GM23338 (cell line): Measurements from ENCODE around the gene SPOUT1. TPM values are rescaled to one million over a fixed set of nuclear protein-coding genes. Genes with fewer than 3 reads are reported as not detected.

ENCODE experiments used
- ATAC-seq: fragments of 200-7000 bp; cut with Tn5 transposase; 3 replicates; pipeline ENCODE4 v1.9.1; 2020
- DNase-seq: peaks from one replicate; pipeline ENCODE4 v3.0.0-alpha.2; 2015; ENCODE audit warnings: low spot score
- H2AFZ ChIP-seq: fragments of 200-600 bp; sonication (generic); 2 replicates; pipeline ENCODE4 v1.8.0; 2016; ENCODE audit warnings: antibody characterized with exemption, mild to moderate bottlenecking, moderate library complexity
- H3F3A ChIP-seq: fragments of 200-600 bp; sonication (generic); replicated peaks from 2 replicates; pipeline ENCODE4 v1.8.0; 2017; ENCODE audit warnings: antibody characterized with exemption, mixed run types, low read depth
- H3K27ac ChIP-seq: fragments of 200-600 bp; sonication (generic); 2 replicates; pipeline ENCODE4 v1.6.1; 2016; ENCODE audit warnings: low read depth
- H3K27me3 ChIP-seq: fragments of 200-600 bp; sonication (generic); 2 replicates; pipeline ENCODE4 v1.8.0; 2016; ENCODE audit warnings: mild to moderate bottlenecking, mixed run types, moderate library complexity; ENCODE audit not compliant: insufficient read depth
- H3K36me3 ChIP-seq: fragments of 200-600 bp; sonication (generic); 2 replicates; pipeline ENCODE4 v1.8.0; 2016; ENCODE audit warnings: mild to moderate bottlenecking; ENCODE audit not compliant: insufficient read depth
- H3K4me1 ChIP-seq: fragments of 200-600 bp; sonication (generic); 2 replicates; pipeline ENCODE4 v1.8.0; 2016; ENCODE audit warnings: mild to moderate bottlenecking, moderate library complexity; ENCODE audit not compliant: insufficient read depth
- H3K4me2 ChIP-seq: fragments of 200-600 bp; sonication (generic); 2 replicates; pipeline ENCODE4 v1.7.1; 2017; ENCODE audit warnings: mixed run types
- H3K4me3 ChIP-seq: fragments of 200-600 bp; sonication (generic); 2 replicates; pipeline ENCODE4 v1.6.1; 2016; ENCODE audit warnings: mixed run types
- H3K79me2 ChIP-seq: fragments of 200-600 bp; sonication (generic); replicated peaks from 2 replicates; pipeline ENCODE4 v1.8.0; 2017; ENCODE audit warnings: mild to moderate bottlenecking; ENCODE audit not compliant: insufficient read depth
- H3K9me2 ChIP-seq: fragments of 200-600 bp; sonication (generic); 2 replicates; pipeline ENCODE4 v1.8.0; 2017; ENCODE audit not compliant: insufficient read depth
- H4K20me1 ChIP-seq: fragments of 200-600 bp; sonication (generic); replicated peaks from 2 replicates; pipeline ENCODE4 v1.8.0; 2017; ENCODE audit warnings: mild to moderate bottlenecking; ENCODE audit not compliant: insufficient read depth
- H3K27ac Mint-ChIP-seq: 2 replicates; pipeline ENCODE4 v1.8.0; 2020; ENCODE audit warnings: inconsistent platforms, mild to moderate bottlenecking, moderate library complexity, mixed read lengths
- H3K27me3 Mint-ChIP-seq: 3 replicates; pipeline ENCODE4 v1.8.0; 2022; ENCODE audit warnings: low read depth, mild to moderate bottlenecking, moderate library complexity, mixed read lengths, inconsistent platforms; ENCODE audit not compliant: insufficient read depth, poor library complexity
- H3K36me3 Mint-ChIP-seq: 3 replicates; pipeline ENCODE4 v1.8.0; 2021; ENCODE audit warnings: low read depth, mild to moderate bottlenecking, inconsistent platforms, moderate library complexity, mixed read lengths
- H3K4me1 Mint-ChIP-seq: 3 replicates; pipeline ENCODE4 v1.8.0; 2020; ENCODE audit warnings: mild to moderate bottlenecking, inconsistent platforms, mixed read lengths
- H3K4me3 Mint-ChIP-seq: 3 replicates; pipeline ENCODE4 v1.8.0; 2021; ENCODE audit warnings: moderate library complexity, mild to moderate bottlenecking, inconsistent platforms, mixed read lengths
- H3K9me3 Mint-ChIP-seq: 3 replicates; pipeline ENCODE4 v1.8.0; 2020; ENCODE audit warnings: moderate library complexity, mild to moderate bottlenecking, inconsistent platforms, mixed read lengths
- CTCF ChIP-seq, 2 experiments: fragments of 200-600 bp in 1 of 2; sonication (generic) in 1 of 2; conservative IDR thresholded peaks; 2 replicates each; pipeline versions ENCODE4 v1.5.1 to v1.6.1; 2016 to 2017; ENCODE audit warnings: antibody characterized with exemption in 2 of 2, low read depth in 2 of 2, mild to moderate bottlenecking in 2 of 2, moderate library complexity in 1 of 2
- EZH2 ChIP-seq: fragments of 200-600 bp; sonication (generic); IDR thresholded peaks from one replicate; pipeline ENCODE4 v1.8.0; 2017; ENCODE audit warnings: antibody characterized with exemption, mild to moderate bottlenecking, low read depth; ENCODE audit not compliant: unreplicated experiment
- EZH2phosphoT487 ChIP-seq: fragments of 200-600 bp; sonication (generic); IDR thresholded peaks from one replicate; pipeline ENCODE4 v1.8.1; 2018; ENCODE audit warnings: antibody characterized with exemption; ENCODE audit not compliant: unreplicated experiment
- JUNB ChIP-seq: IDR thresholded peaks from one replicate; pipeline ENCODE4 v1.6.1; 2016; ENCODE audit warnings: antibody characterized with exemption; ENCODE audit not compliant: unreplicated experiment
- NANOG ChIP-seq: IDR thresholded peaks from 2 replicates; pipeline ENCODE4 v1.6.1; 2016; ENCODE audit warnings: antibody characterized with exemption, borderline replicate concordance
- POLR2AphosphoS5 ChIP-seq: IDR thresholded peaks from 2 replicates; pipeline ENCODE4 v1.6.1; 2016; ENCODE audit warnings: antibody characterized with exemption, low read depth
- REST ChIP-seq: IDR thresholded peaks from one replicate; pipeline ENCODE4 v1.6.1; 2018; ENCODE audit warnings: antibody characterized with exemption; ENCODE audit not compliant: unreplicated experiment
- STAT1 ChIP-seq: IDR thresholded peaks from one replicate; pipeline ENCODE4 v1.6.1; 2016; ENCODE audit warnings: antibody characterized with exemption; ENCODE audit not compliant: unreplicated experiment
- ZNF114 ChIP-seq: fragments of 250-450 bp; sonication (Bioruptor Pico); IDR thresholded peaks from 2 replicates; pipeline ENCODE4 v1.5.0; 2020; ENCODE audit warnings: mild to moderate bottlenecking, moderate library complexity
- ZNF331 ChIP-seq: fragments of 250-450 bp; sonication (Bioruptor Pico); IDR thresholded peaks from 2 replicates; pipeline ENCODE4 v1.5.0; 2020; ENCODE audit warnings: low read depth, mild to moderate bottlenecking, moderate library complexity
- polyA plus RNA-seq: library from polyadenylated mRNA; unstranded; fragments of >200 nt; fragmentation: Nextera tagmentation; extraction: Ambion mirVana; gene quantifications from 2 replicates; pipeline ENCODE4 v1.2.1, GENCODE V29; 2016
- total RNA-seq: library from RNA; depleted of rRNA; stranded (reverse); fragments of >200 nt; shearing (Covaris generic); gene quantifications from 2 replicates; pipeline ENCODE4 v1.2.3, GENCODE V29; 2014
- TF ChIP-seq, protein P1 (sequence below): fragments of 250-450 bp; sonication (Bioruptor Pico); IDR thresholded peaks from 2 replicates; pipeline ENCODE4 v1.5.0; 2020; ENCODE audit warnings: mild to moderate bottlenecking, moderate library complexity
- TF ChIP-seq, protein P2 (sequence below): IDR thresholded peaks from 2 replicates; pipeline ENCODE4 v1.6.1; 2016; ENCODE audit warnings: antibody characterized with exemption

SPOUT1 gene
- total and polyA plus RNA-seq, 2 experiments from 2014 or later: 28.5 to 50.9 TPM

GRCh38 chr9:128862401-128862851, 32.8 kb upstream of the SPOUT1 start:
- H3K27ac ChIP-seq: no peak overlapping the region
- ATAC-seq (no peak), DNase-seq (no peak)
- H4K20me1 ChIP-seq: peaks cover 6% of the 10 kb centered on the region; the same call in 1 of the 2 replicates
- H3K79me2 ChIP-seq: peaks cover 18% of the 10 kb centered on the region
- H3K27ac Mint-ChIP-seq: 0 out of 2 replicates have a peak overlapping the region, but pooled peaks have one; percentile 80
- no peaks in the 10 kb centered on the region for H3K4me1 ChIP-seq
- H3K4me1 Mint-ChIP-seq: peaks cover 13% of the 10 kb centered on the region
- no peak overlapping the region for H3K4me3 ChIP-seq
- H3K4me2 ChIP-seq: no peak overlapping the region
- no peaks in the 10 kb centered on the region for H3K36me3 ChIP-seq
- H3K9me2 ChIP-seq: no peaks in the 10 kb centered on the region
- H3F3A ChIP-seq: no peaks in the 10 kb centered on the region
- H3K27me3 Mint-ChIP-seq: peaks cover 4% of the 10 kb centered on the region
- H3K9me3 Mint-ChIP-seq: no peaks in the 10 kb centered on the region
- TF ChIP-seq REST: no peak
- no peak for TF ChIP-seq EZH2
- no peak for TF ChIP-seq ZNF331 (CRISPR knock-in tag)
- TF ChIP-seq NANOG: no peak
- TF ChIP-seq EZH2phosphoT487: no peak
- TF ChIP-seq ZNF114 (CRISPR knock-in tag): no peak
- no peak for TF ChIP-seq CTCF (conservative IDR thresholded peaks at IDR 0.05; ENCODE audit: low read depth in 2 of 2)
- TF ChIP-seq, protein P1, sequence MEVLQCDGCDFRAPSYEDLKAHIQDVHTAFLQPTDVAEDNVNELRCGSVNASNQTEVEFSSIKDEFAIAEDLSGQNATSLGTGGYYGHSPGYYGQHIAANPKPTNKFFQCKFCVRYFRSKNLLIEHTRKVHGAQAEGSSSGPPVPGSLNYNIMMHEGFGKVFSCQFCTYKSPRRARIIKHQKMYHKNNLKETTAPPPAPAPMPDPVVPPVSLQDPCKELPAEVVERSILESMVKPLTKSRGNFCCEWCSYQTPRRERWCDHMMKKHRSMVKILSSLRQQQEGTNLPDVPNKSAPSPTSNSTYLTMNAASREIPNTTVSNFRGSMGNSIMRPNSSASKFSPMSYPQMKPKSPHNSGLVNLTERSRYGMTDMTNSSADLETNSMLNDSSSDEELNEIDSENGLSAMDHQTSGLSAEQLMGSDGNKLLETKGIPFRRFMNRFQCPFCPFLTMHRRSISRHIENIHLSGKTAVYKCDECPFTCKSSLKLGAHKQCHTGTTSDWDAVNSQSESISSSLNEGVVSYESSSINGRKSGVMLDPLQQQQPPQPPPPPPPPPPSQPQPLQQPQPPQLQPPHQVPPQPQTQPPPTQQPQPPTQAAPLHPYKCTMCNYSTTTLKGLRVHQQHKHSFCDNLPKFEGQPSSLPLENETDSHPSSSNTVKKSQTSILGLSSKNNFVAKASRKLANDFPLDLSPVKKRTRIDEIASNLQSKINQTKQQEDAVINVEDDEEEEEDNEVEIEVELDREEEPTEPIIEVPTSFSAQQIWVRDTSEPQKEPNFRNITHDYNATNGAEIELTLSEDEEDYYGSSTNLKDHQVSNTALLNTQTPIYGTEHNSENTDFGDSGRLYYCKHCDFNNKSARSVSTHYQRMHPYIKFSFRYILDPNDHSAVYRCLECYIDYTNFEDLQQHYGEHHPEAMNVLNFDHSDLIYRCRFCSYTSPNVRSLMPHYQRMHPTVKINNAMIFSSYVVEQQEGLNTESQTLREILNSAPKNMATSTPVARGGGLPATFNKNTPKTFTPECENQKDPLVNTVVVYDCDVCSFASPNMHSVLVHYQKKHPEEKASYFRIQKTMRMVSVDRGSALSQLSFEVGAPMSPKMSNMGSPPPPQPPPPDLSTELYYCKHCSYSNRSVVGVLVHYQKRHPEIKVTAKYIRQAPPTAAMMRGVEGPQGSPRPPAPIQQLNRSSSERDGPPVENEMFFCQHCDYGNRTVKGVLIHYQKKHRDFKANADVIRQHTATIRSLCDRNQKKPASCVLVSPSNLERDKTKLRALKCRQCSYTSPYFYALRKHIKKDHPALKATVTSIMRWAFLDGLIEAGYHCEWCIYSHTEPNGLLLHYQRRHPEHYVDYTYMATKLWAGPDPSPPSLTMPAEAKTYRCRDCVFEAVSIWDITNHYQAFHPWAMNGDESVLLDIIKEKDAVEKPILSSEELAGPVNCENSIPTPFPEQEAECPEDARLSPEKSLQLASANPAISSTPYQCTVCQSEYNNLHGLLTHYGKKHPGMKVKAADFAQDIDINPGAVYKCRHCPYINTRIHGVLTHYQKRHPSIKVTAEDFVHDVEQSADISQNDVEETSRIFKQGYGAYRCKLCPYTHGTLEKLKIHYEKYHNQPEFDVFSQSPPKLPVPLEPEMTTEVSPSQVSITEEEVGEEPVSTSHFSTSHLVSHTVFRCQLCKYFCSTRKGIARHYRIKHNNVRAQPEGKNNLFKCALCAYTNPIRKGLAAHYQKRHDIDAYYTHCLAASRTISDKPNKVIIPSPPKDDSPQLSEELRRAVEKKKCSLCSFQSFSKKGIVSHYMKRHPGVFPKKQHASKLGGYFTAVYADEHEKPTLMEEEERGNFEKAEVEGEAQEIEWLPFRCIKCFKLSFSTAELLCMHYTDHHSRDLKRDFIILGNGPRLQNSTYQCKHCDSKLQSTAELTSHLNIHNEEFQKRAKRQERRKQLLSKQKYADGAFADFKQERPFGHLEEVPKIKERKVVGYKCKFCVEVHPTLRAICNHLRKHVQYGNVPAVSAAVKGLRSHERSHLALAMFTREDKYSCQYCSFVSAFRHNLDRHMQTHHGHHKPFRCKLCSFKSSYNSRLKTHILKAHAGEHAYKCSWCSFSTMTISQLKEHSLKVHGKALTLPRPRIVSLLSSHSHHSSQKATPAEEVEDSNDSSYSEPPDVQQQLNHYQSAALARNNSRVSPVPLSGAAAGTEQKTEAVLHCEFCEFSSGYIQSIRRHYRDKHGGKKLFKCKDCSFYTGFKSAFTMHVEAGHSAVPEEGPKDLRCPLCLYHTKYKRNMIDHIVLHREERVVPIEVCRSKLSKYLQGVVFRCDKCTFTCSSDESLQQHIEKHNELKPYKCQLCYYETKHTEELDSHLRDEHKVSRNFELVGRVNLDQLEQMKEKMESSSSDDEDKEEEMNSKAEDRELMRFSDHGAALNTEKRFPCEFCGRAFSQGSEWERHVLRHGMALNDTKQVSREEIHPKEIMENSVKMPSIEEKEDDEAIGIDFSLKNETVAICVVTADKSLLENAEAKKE: no peak
- TF ChIP-seq POLR2AphosphoS5: no peak
- TF ChIP-seq, protein P2, sequence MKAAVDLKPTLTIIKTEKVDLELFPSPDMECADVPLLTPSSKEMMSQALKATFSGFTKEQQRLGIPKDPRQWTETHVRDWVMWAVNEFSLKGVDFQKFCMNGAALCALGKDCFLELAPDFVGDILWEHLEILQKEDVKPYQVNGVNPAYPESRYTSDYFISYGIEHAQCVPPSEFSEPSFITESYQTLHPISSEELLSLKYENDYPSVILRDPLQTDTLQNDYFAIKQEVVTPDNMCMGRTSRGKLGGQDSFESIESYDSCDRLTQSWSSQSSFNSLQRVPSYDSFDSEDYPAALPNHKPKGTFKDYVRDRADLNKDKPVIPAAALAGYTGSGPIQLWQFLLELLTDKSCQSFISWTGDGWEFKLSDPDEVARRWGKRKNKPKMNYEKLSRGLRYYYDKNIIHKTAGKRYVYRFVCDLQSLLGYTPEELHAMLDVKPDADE: no peak
- TF ChIP-seq STAT1: no peak
- TF ChIP-seq JUNB: no peak
- H3K4me3 Mint-ChIP-seq: no peak overlapping the region
- no peaks in the 10 kb centered on the region for H3K27me3 ChIP-seq
- H3K36me3 Mint-ChIP-seq: no peaks in the 10 kb centered on the region
- no peak overlapping the region for H2AFZ ChIP-seq
